ENCODE results near the gene SPDYE3.

GRCh38 chr7:100364480-100364879, 57.0 kb downstream of the SPDYE3 start:
- no peak for TF ChIP-seq CTCF (IDR thresholded peaks at IDR 0.05; ENCODE audit: low read depth, low read length)
- TF ChIP-seq EZH2phosphoT487 (IDR thresholded peaks at IDR 0.05; ENCODE audit: low read depth) = no peak

Measured in OCI-LY3 (cell line).